HepG2 (cell line): ENCODE results near the gene STAP1. TPM values are rescaled to one million over a fixed set of nuclear protein-coding genes. Genes with fewer than 3 reads are reported as not detected.

Experiments used
- ATAC-seq: fragments of 200-7000 bp; cut with Tn5 transposase; 3 replicates; pipeline ENCODE4 v1.9.1; 2020; ENCODE audit warnings: mild to moderate bottlenecking, moderate library complexity
- BruUV-seq: library from RNA; stranded (reverse); fragments of 400-500 nt; replicated peaks from 2 replicates; lab custom pipeline; 2021; lab: Mats Ljungman, UMichigan
- CTCF ChIA-PET: fragments of 300-600 bp; formaldehyde crosslinking; extraction: SDS; loops from one replicate; lab custom pipeline; 2021; ENCODE audit warnings: low total read pairs, inconsistent platforms, low intra/inter-chr PET ratio; lab: Yijun Ruan, JAX
- POLR2A ChIA-PET: fragments of 350-600 bp; sonication (Branson Sonifier 250); formaldehyde crosslinking; loops from one replicate; lab custom pipeline; 2020; ENCODE audit warnings: antibody characterized with exemption, inconsistent platforms; lab: Yijun Ruan, JAX
- DNase-seq: peaks from one replicate; pipeline ENCODE4 v3.0.0-alpha.2; 2015; ENCODE audit warnings: low spot score
- FAIRE-seq: peaks from 3 replicates; lab custom pipeline; 2011; peaks lifted over from hg19 to GRCh38; lab: Jason Lieb, UNC
- H2AFZ ChIP-seq: one replicate; pipeline ENCODE4 v1.6.1; 2011; ENCODE audit warnings: low read length, inconsistent platforms
- H3K27ac ChIP-seq: fragments of 300-600 bp; 3 replicates; pipeline ENCODE4 v1.8.0; 2011; ENCODE audit warnings: mixed run types, mild to moderate bottlenecking, mixed read lengths, low read length, inconsistent platforms; ENCODE audit not compliant: insufficient read depth; ENCODE audit errors: extremely low read length
- H3K27me3 ChIP-seq, 2 experiments: fragments of 200-600 bp in 1 of 2; 2 replicates in 1 of 2; 3 replicates in 1 of 2; pipeline versions ENCODE4 v1.6.0 to v1.8.0; 2011; ENCODE audit warnings: low read length in 2 of 2, mild to moderate bottlenecking in 2 of 2, moderate library complexity in 2 of 2, inconsistent platforms in 1 of 2; ENCODE audit not compliant: insufficient read depth in 2 of 2, control insufficient read depth in 1 of 2
- H3K36me3 ChIP-seq, 2 experiments: fragments of 200-600 bp in 1 of 2; replicated peaks in 1 of 2; 2 replicates in 1 of 2; 3 replicates in 1 of 2; pipeline versions ENCODE4 v1.5.1 to v1.8.0; 2011; ENCODE audit warnings: low read length in 2 of 2, inconsistent platforms in 1 of 2; ENCODE audit not compliant: insufficient read depth in 2 of 2, control insufficient read depth in 1 of 2
- H3K4me1 ChIP-seq: 2 replicates; pipeline ENCODE4 v1.5.1; 2012; ENCODE audit warnings: low read length, inconsistent platforms; ENCODE audit not compliant: insufficient read depth
- H3K4me2 ChIP-seq: 2 replicates; pipeline ENCODE4 v1.6.0; 2011; ENCODE audit warnings: low read depth, low read length, inconsistent platforms
- H3K4me3 ChIP-seq, 3 experiments: fragments of 200-600 bp in 1 of 3; sonication (generic), shearing (Covaris generic) in 1 of 3; replicated peaks in 1 of 3; 2 replicates each; pipeline ENCODE4 v1.5.1; 2011 to 2016; ENCODE audit warnings: low read length in 3 of 3, inconsistent platforms in 2 of 3, low read depth in 2 of 3, mild to moderate bottlenecking in 2 of 3, control low read depth in 1 of 3, mixed read lengths in 1 of 3; ENCODE audit not compliant: insufficient read depth in 1 of 3
- H3K79me2 ChIP-seq: one replicate; pipeline ENCODE4 v1.6.1; 2011; ENCODE audit warnings: low read length, inconsistent platforms; ENCODE audit not compliant: insufficient read depth
- H3K9ac ChIP-seq: 2 replicates; pipeline ENCODE4 v1.6.0; 2011; ENCODE audit warnings: mild to moderate bottlenecking, low read depth, low read length, inconsistent platforms; ENCODE audit not compliant: insufficient read depth
- H3K9me3 ChIP-seq: 2 replicates; pipeline ENCODE4 v1.5.1; 2012; ENCODE audit warnings: mild to moderate bottlenecking, low read length
- H4K20me1 ChIP-seq: 2 replicates; pipeline ENCODE4 v1.6.0; 2011; ENCODE audit warnings: inconsistent platforms, mild to moderate bottlenecking, low read length, moderate library complexity; ENCODE audit not compliant: insufficient read depth
- AKAP8 ChIP-seq: sonication (generic); formaldehyde crosslinking; IDR thresholded peaks from 2 replicates; pipeline ENCODE4 v1.5.1; 2020; ENCODE audit warnings: mild to moderate bottlenecking, missing genetic modification reagents
- CC2D1A ChIP-seq: sonication (generic); formaldehyde crosslinking; IDR thresholded peaks from 2 replicates; pipeline ENCODE4 v1.8.1; 2023; ENCODE audit warnings: mild to moderate bottlenecking, missing genetic modification reagents
- E2F5 ChIP-seq: sonication (generic); formaldehyde crosslinking; conservative IDR thresholded peaks from 2 replicates; pipeline ENCODE4 v1.4.0; 2020; ENCODE audit warnings: missing genetic modification reagents
- HNRNPH1 ChIP-seq: fragments of 200-400 bp; formaldehyde crosslinking; optimal IDR thresholded peaks from 2 replicates; pipeline ENCODE3; 2017; ENCODE audit warnings: mild to moderate bottlenecking, low read depth, low read length
- RBFOX2 ChIP-seq: fragments of 200-400 bp; formaldehyde crosslinking; IDR thresholded peaks from 2 replicates; pipeline ENCODE4 v1.6.1; 2017; ENCODE audit warnings: low read depth, mild to moderate bottlenecking, low read length
- RXRB ChIP-seq: IDR thresholded peaks from 2 replicates; pipeline ENCODE4 v1.6.1; 2016; ENCODE audit warnings: borderline replicate concordance, missing genetic modification reagents, missing compliant biosample characterization
- SKI ChIP-seq: fragments of 450-650 bp; IDR thresholded peaks from one replicate; pipeline ENCODE4 v1.6.1; 2018; ENCODE audit warnings: mild to moderate bottlenecking; ENCODE audit not compliant: partially characterized antibody
- ZC3H13 ChIP-seq: sonication (generic); formaldehyde crosslinking; IDR thresholded peaks from 2 replicates; pipeline ENCODE4 v1.8.1; 2023; ENCODE audit warnings: mild to moderate bottlenecking, missing genetic modification reagents, moderate library complexity
- ZC3H4 ChIP-seq: sonication (generic); formaldehyde crosslinking; IDR thresholded peaks from 2 replicates; pipeline ENCODE4 v1.4.0; 2020; ENCODE audit warnings: missing genetic modification reagents, borderline replicate concordance
- ZGPAT ChIP-seq: IDR thresholded peaks from 2 replicates; pipeline ENCODE4 v1.6.1; 2016; ENCODE audit warnings: mild to moderate bottlenecking
- ZNF18 ChIP-seq: sonication (generic); formaldehyde crosslinking; IDR thresholded peaks from 2 replicates; pipeline ENCODE4 v1.8.0; 2022; ENCODE audit warnings: mild to moderate bottlenecking, missing genetic modification reagents; ENCODE audit not compliant: insufficient replicate concordance
- ZNF335 ChIP-seq: sonication (generic); formaldehyde crosslinking; IDR thresholded peaks from 2 replicates; pipeline ENCODE4 v1.4.0; 2020; ENCODE audit warnings: missing genetic modification reagents
- ZNF33B ChIP-seq: sonication (generic); formaldehyde crosslinking; IDR thresholded peaks from 2 replicates; pipeline ENCODE4 v1.5.1; 2020; ENCODE audit warnings: mild to moderate bottlenecking, missing genetic modification reagents
- in situ Hi-C: cut with HindIII; loops from 2 replicates; pipeline ENCODE4 v1.10.0; 2017; ENCODE audit warnings: low pct_unique_long_range_greater_than_20kb; ENCODE audit not compliant: extremely low pct_ligation_motif_present
- intact Hi-C: fragments of 100-400 bp; cut with micrococcal nuclease; formaldehyde crosslinking; loops from one replicate; pipeline ENCODE4 v1.10.0; 2022; ENCODE audit not compliant: unreplicated experiment
- polyA plus RNA-seq, 8 experiments: library from polyadenylated mRNA; depleted of rRNA in 3 of 8; stranded (reverse) in 7 of 8; unstranded in 1 of 8; fragments of >200 nt; fragmentation: Illumina TruSeq in 4 of 8; extraction: Trizol in 4 of 8; gene quantifications; 2 replicates each; pipeline versions ENCODE4 v1.2.1 to v1.2.3, GENCODE V29; 2011 to 2016; ENCODE audit warnings: low read depth in 4 of 8, missing spikeins in 1 of 8, mixed read lengths in 1 of 8; ENCODE audit not compliant: insufficient read depth in 1 of 8
- total RNA-seq, 5 experiments: library from RNA; depleted of rRNA; stranded (reverse); fragments of >200 nt; fragmentation: Illumina TruSeq; extraction: Trizol; gene quantifications; 2 replicates each; pipeline ENCODE4 v1.2.3, GENCODE V29; 2016; ENCODE audit warnings: low read depth in 1 of 5

The STAP1 gene
- total and polyA plus RNA-seq, 2 of the 13 experiments (the other 11 are each of a cell fraction or from before 2014, with no cell fraction given), result not detected

GRCh38 chr4:67573193-67573592, 14.7 kb downstream of the STAP1 start:
- H3K4me3 ChIP-seq, result no peak overlapping the region
- no peaks in the 10 kb centered on the region for H3K36me3 ChIP-seq
- no peaks in the 10 kb centered on the region for H3K9me3 ChIP-seq
- TF ChIP-seq ZGPAT (CRISPR knock-in tag) (no peak), ZC3H4 (no peak), E2F5 (CRISPR knock-in tag) (no peak), ZC3H13 (CRISPR knock-in tag) (no peak), AKAP8 (no peak), RXRB (CRISPR knock-in tag) (no peak), CC2D1A (CRISPR knock-in tag) (no peak), SKI (no peak), RBFOX2 (no peak), ZNF335 (no peak), ZNF18 (no peak), ZNF33B (CRISPR knock-in tag) (no peak), HNRNPH1 (no peak)
- no peaks in the 10 kb centered on the region for H3K79me2 ChIP-seq
- no peak overlapping the region for H3K4me2 ChIP-seq
- POLR2A ChIA-PET, result no interaction called here
- no peak overlapping the region for H2AFZ ChIP-seq
- H4K20me1 ChIP-seq, result no peaks in the 10 kb centered on the region
- BruUV-seq, result no TSS peak
- H3K4me1 ChIP-seq, result no peaks in the 10 kb centered on the region
- ATAC-seq (no peak), FAIRE-seq (no peak), DNase-seq (no peak)
- in situ Hi-C loops (loop anchor here (25.0 kb wide), 1 partner anchor 339 kb away; no protein-coding TSS in a partner anchor), intact Hi-C loops (no loop called here)
- H3K27me3 ChIP-seq, result no peaks in the 10 kb centered on the region
- no peak overlapping the region for H3K9ac ChIP-seq
- H3K27ac ChIP-seq, result no peak overlapping the region
- CTCF ChIA-PET, result no interaction called here
